ENCODE results near the gene BGLAP. TPM values are rescaled to one million over a fixed set of nuclear protein-coding genes. Genes with fewer than 3 reads are reported as not detected.

Gene BGLAP
- total and polyA plus RNA-seq, 2 of the 13 experiments (the other 11 are each of a cell fraction or from before 2014, with no cell fraction given): 0.62 to 1.6 TPM

DNA sequence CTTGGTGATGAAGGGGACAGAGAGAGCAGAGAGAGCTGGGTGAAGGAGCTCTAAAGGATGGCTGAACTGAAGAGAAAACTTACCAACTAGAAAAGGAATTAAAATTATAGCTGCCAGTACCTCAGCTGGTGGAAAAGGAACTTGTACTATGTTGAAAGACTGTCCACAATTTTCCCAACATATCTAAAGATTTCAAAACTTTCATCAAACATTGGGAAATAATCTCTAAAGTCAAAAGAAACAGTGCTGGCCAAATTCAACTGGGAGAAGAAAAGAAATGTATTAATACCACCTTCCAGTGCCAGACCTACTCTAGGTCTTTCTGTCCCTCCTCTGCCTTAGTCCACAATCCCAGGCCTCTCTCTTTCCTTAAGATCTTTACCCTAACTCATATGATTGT is 34.5 kb downstream of the BGLAP start (continued):
- TF ChIP-seq, protein P1, sequence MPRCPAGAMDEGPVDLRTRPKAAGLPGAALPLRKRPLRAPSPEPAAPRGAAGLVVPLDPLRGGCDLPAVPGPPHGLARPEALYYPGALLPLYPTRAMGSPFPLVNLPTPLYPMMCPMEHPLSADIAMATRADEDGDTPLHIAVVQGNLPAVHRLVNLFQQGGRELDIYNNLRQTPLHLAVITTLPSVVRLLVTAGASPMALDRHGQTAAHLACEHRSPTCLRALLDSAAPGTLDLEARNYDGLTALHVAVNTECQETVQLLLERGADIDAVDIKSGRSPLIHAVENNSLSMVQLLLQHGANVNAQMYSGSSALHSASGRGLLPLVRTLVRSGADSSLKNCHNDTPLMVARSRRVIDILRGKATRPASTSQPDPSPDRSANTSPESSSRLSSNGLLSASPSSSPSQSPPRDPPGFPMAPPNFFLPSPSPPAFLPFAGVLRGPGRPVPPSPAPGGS (CRISPR knock-in tag; IDR thresholded peaks at IDR 0.05): no peak
- TF ChIP-seq, protein P2, sequence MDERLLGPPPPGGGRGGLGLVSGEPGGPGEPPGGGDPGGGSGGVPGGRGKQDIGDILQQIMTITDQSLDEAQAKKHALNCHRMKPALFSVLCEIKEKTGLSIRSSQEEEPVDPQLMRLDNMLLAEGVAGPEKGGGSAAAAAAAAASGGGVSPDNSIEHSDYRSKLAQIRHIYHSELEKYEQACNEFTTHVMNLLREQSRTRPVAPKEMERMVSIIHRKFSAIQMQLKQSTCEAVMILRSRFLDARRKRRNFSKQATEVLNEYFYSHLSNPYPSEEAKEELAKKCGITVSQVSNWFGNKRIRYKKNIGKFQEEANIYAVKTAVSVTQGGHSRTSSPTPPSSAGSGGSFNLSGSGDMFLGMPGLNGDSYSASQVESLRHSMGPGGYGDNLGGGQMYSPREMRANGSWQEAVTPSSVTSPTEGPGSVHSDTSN (CRISPR knock-in tag; IDR thresholded peaks at IDR 0.05): no peak
- TF ChIP-seq KLF9 (CRISPR knock-in tag; IDR thresholded peaks at IDR 0.05; ENCODE audit: low read depth): no peak
- TF ChIP-seq MLLT10 (CRISPR knock-in tag; IDR thresholded peaks at IDR 0.05): no peak
- no peak for TF ChIP-seq ZNF33A (CRISPR knock-in tag; IDR thresholded peaks at IDR 0.05; ENCODE audit: borderline replicate concordance)
- TF ChIP-seq HOXA5 (CRISPR knock-in tag; IDR thresholded peaks at IDR 0.05): no peak
- TF ChIP-seq, protein P3, sequence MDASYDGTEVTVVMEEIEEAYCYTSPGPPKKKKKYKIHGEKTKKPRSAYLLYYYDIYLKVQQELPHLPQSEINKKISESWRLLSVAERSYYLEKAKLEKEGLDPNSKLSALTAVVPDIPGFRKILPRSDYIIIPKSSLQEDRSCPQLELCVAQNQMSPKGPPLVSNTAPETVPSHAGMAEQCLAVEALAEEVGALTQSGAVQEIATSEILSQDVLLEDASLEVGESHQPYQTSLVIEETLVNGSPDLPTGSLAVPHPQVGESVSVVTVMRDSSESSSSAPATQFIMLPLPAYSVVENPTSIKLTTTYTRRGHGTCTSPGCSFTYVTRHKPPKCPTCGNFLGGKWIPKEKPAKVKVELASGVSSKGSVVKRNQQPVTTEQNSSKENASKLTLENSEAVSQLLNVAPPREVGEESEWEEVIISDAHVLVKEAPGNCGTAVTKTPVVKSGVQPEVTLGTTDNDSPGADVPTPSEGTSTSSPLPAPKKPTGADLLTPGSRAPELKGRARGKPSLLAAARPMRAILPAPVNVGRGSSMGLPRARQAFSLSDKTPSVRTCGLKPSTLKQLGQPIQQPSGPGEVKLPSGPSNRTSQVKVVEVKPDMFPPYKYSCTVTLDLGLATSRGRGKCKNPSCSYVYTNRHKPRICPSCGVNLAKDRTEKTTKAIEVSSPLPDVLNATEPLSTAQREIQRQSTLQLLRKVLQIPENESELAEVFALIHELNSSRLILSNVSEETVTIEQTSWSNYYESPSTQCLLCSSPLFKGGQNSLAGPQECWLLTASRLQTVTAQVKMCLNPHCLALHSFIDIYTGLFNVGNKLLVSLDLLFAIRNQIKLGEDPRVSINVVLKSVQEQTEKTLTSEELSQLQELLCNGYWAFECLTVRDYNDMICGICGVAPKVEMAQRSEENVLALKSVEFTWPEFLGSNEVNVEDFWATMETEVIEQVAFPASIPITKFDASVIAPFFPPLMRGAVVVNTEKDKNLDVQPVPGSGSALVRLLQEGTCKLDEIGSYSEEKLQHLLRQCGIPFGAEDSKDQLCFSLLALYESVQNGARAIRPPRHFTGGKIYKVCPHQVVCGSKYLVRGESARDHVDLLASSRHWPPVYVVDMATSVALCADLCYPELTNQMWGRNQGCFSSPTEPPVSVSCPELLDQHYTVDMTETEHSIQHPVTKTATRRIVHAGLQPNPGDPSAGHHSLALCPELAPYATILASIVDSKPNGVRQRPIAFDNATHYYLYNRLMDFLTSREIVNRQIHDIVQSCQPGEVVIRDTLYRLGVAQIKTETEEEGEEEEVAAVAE (CRISPR knock-in tag; IDR thresholded peaks at IDR 0.05; ENCODE audit: borderline replicate concordance): no peak
- TF ChIP-seq, protein P4, sequence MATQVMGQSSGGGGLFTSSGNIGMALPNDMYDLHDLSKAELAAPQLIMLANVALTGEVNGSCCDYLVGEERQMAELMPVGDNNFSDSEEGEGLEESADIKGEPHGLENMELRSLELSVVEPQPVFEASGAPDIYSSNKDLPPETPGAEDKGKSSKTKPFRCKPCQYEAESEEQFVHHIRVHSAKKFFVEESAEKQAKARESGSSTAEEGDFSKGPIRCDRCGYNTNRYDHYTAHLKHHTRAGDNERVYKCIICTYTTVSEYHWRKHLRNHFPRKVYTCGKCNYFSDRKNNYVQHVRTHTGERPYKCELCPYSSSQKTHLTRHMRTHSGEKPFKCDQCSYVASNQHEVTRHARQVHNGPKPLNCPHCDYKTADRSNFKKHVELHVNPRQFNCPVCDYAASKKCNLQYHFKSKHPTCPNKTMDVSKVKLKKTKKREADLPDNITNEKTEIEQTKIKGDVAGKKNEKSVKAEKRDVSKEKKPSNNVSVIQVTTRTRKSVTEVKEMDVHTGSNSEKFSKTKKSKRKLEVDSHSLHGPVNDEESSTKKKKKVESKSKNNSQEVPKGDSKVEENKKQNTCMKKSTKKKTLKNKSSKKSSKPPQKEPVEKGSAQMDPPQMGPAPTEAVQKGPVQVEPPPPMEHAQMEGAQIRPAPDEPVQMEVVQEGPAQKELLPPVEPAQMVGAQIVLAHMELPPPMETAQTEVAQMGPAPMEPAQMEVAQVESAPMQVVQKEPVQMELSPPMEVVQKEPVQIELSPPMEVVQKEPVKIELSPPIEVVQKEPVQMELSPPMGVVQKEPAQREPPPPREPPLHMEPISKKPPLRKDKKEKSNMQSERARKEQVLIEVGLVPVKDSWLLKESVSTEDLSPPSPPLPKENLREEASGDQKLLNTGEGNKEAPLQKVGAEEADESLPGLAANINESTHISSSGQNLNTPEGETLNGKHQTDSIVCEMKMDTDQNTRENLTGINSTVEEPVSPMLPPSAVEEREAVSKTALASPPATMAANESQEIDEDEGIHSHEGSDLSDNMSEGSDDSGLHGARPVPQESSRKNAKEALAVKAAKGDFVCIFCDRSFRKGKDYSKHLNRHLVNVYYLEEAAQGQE (IDR thresholded peaks at IDR 0.05; ENCODE audit: borderline replicate concordance in 1 of 2, low read depth in 1 of 2, low read length in 2 of 2): no peak
- no peak for TF ChIP-seq KLF15 (CRISPR knock-in tag; IDR thresholded peaks at IDR 0.05; ENCODE audit: borderline replicate concordance)
- TF ChIP-seq CEBPG (CRISPR knock-in tag; IDR thresholded peaks at IDR 0.05): no peak
- no peak for TF ChIP-seq GLI4 (CRISPR knock-in tag; IDR thresholded peaks at IDR 0.05; ENCODE audit: borderline replicate concordance)

All from HepG2 (cell line).